HG03558 (cell line): Measurements from ENCODE around the gene MT4.
"Not testable (repeated sequence)": the region's sequence is repeated elsewhere in the genome, so short reads cannot be mapped to it uniquely, and the experiment has no call there.

Experiments used
- ATAC-seq: cut with Tn5 transposase; IDR thresholded peaks from one replicate; pipeline ENCODE4 v1.9.1; 2021; ENCODE audit warnings: moderate number of reproducible peaks; ENCODE audit not compliant: unreplicated experiment; ENCODE audit errors: extremely low read depth

The MT4 gene

GRCh38 chr16:56558024-56558747 is 6.7 kb upstream of the MT4 start:
- ATAC-seq = no peak

- no peak for ATAC-seq
These were observed 5.8 kb upstream of the MT4 start for GRCh38 chr16:56559109-56559508.

DNA sequence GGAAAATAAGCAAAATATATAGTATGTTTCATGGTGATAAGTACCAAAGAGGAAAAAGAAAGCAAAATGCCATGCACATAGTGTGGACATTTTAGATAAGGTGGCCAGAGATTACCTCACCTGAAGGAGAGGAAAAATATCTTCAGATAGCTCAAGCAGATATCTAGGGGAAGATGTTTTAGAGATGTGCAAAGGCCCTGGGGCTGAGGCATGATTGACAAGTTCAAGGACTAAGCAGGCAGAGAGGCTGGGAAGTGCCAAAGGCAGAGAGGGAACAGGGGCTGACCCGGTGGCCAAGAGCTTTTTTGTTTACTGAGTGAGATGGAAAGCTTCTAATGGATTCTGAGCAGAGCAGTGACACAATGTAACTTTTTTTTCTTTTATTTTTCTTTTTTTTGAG is 4.4 kb upstream of the MT4 start:
- ATAC-seq = no peak

DNA sequence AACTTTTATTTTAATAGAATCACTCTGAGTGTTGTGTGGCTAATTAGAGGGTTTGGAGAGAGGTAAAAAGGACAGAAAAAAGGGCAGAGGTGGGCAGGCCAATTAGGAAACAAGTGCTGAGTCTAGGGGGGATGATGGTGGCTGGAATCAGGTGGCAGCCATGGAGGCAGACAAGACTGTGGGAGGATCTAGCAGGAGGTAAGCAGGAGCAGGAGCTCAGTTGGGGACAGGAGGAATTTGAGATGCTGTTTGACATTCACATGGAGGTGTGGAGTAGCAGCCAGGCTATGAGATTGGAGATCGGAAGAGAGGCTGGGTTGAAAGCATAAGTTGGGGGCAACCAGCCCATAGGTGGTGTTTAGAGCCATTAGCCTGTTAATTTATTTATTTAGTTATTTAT is 3.7 kb upstream of the MT4 start:
- no peak for ATAC-seq

DNA sequence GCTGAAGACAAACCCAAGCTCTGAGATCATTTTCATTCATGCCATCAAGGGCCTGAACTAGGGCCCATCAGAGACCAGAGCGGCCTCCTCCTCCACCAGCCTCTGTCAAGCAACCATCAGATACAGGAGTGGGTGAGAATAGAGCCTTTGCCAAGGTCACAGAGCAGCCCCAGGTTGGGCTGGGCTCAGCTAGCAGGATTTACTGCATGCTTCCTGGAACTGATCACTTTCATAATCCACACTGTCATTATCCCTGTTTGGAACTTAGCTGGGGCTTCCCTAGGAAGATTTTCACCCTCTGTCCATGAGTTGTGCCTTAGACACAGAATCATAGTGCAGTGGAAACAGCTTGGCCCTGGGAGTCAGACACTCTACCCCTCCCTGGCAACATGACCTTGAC is 5.1 kb downstream of the MT4 start:
- ATAC-seq = no peak

DNA sequence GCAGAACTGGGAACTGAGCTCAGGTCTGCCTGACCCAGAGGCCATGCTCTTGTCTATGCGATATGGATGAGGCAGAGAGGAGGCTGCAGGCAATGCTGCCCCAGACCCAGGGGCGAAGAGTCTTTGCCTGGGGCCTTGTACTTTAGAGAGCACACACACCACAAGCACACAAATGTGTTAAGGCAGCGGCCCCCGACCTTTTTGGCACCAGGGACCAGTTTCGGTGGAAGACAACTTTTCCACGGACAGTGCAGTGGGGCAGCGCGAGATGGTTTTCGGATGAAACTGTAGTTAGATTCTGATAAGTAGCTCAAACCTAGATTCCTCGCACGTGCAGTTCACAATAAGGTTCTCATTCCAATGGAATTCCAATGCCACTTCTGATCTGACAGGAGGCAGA is 6.7 kb downstream of the MT4 start:
- no peak for ATAC-seq

- no peak for ATAC-seq
These were observed 9.8 kb downstream of the MT4 start for GRCh38 chr16:56574625-56575024.

DNA sequence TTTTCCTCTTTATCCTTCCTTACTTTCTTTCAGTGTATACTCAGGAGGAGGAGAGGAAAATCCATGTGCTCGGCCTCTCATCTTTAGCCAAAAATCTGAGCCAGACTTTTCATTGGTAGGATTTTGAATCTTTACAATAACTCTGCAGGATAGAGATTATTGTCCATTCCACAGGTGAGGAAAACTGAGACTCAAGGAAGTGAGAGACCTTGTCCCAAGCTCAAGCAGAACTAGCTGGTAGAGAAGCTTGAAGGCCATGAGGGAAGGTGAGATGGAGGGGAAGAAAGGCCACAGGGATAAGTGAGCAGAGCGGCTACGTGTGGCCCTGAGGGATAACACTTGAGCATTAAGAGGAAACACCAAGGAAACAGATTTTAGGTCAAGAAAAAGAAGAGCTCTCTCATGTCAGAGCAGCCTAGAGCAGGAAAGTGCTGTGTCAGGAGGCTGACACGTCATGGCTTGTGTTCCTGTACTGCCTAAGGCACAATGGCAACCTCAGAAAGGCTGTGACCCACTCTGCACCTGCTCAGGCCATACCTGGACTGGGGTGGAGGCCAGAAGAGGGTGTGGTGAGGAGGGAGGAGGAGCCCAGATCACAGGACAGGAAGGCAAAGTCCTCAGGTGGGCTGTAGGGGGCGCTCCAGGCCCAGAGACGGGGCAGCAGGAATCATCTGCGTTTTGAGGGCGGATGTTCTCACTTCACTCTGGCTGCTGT is 11.9 kb downstream of the MT4 start:
- ATAC-seq = peak; percentile 65

- ATAC-seq = no peak
These were observed 12.4 kb downstream of the MT4 start for GRCh38 chr16:56577300-56577625.

- no peak for ATAC-seq
These were observed 15.6 kb downstream of the MT4 start for GRCh38 chr16:56580391-56581048.

- not testable (repeated sequence) for ATAC-seq
These were observed 18.0 kb downstream of the MT4 start for GRCh38 chr16:56582911-56583310.

GRCh38 chr16:56583351-56584168 is 18.7 kb downstream of the MT4 start:
- no peak for ATAC-seq

- ATAC-seq = no peak
These were observed 19.4 kb downstream of the MT4 start for GRCh38 chr16:56584276-56584675.

DNA sequence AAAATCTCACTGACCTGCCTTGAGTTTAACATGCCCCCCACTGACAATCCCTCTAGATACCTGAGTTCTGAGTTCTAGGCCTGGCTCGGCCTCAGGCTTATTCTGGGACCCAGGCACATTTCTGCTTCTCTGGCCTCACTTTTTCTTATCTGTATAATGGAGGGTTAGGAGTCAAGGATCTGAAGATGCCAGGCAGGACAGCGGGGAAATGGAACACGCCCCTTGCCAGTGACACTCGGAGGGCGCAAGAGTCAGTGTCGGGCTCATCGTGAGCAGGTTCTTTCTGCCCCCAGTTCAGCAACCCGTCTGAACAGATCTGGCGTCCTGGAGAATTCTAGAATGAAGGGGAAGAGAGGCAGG is 23.9 kb downstream of the MT4 start:
- no peak for ATAC-seq

DNA sequence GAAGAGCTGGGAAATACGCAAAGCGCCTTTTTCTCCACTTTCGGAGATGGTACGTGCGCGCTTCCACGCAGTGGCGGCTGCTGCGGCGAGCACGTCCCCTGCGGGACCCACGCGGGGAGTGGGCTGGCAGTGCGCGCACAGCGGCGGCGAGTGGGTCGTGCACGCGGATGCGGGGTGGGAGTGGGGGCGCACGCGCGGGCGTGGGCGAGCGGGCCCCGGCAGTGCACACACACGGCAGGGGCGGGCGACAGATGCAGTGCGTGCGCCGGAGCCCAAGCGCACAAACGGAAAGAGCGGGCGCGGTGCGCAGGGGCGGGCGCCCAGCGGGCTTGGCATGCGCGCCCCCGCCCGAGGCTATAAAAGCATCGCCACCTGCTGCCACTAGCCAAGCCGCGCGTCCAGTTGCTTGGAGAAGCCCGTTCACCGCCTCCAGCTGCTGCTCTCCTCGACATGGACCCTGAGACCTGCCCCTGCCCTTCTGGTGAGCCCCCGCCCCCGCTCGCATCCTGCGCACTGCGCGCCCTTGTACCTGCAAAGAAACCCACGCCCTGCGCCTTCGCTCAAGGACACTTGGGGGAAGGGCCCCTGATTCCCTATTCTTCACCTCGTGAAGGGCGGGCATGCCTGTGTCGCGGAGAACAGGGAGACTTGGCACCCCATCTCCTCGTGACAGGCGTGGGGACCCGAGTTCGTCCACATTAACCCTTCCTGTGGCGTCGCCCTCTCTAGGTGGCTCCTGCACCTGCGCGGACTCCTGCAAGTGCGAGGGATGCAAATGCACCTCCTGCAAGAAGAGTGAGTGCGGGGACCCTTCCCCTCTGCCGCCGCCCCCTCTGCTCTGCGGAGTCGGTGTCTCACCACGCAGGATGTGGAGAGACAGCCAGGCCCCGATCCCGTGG is 24.5 kb downstream of the MT4 start, which contains the start of gene MT3:
MT3 (plus strand) TSS at position 388 of the 899 bp plus-strand sequence; CDS start at position 451, 63 bp downstream.
- no peak for ATAC-seq

DNA sequence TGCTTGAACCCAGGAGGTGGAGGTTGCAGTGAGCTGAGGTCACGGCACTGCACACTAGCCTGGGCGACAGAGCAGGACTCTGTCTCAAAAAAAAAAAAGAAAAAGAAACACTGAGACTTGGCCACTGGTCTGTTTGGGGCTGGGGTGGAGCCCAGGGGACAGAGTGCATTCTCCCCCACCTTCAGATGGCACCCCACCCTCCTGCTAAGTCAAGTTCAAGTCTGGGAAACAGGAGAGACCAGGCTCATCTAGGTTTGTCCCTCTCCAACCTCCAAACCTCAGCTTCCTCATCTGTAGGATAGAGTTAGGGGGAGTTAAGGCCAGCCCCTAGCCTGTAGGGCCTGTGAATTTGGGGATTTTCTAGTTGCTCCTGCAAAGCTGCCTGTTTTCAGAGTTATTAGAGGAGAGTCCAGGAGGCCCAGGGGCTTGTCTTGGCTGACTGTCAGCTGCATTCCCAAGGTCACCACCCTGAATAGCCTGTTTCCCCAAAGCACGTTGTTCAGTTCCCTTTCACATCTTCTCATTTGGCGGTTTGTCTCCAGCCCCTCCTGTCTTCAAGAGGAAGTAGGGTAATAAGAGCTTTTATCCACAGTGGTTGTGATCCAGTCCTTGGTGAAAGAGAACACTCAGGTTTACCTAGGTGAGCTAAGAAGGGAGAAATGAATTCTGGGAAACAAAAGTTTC is 26.6 kb downstream of the MT4 start:
- ATAC-seq = no peak

DNA sequence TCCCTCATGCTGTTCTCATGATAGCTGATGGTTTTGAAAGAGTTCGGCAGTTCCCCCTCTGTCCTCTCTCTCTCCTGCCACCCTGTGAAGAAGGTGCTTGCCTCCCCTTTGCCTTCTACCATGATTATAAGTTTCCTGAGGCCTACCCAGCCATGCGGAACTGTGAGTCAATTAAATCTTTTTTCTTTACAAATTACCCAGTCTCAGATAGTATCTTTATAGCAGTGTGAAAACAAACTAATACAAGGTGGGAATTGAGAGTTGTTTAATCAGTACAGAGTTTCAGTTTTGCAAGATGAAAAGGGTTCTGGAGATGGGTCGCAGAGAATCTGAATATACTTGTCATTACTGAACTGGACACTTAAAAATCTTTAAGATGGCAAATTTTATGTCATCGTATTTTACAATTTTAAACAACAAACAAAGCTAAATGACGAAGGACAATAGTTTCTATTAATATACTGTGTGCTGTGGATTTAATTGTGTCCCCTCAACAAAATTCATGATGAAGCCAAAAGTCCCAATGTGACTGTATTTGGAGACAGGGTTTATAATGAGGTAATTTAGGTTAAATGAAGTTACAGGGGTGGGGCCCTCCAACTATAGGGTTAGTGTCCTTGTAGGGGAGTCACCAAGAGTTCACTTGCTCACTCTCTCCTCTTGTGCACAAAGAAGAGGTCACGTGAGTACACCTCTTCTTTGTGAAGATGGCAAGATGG is 28.9 kb downstream of the MT4 start:
- ATAC-seq = no peak

- no peak for ATAC-seq
These were observed 29.4 kb downstream of the MT4 start for GRCh38 chr16:56594292-56594619.
